SK-N-SH (cell line): ENCODE data around the gene SOX30. TPM values are rescaled to one million over a fixed set of nuclear protein-coding genes. Genes with fewer than 3 reads are reported as not detected.

Experiments
- CTCF ChIA-PET: fragments of 300-600, 350-600 bp; formaldehyde crosslinking; extraction: SDS; loops from one replicate; lab custom pipeline; 2021; lab: Yijun Ruan, JAX
- POLR2A ChIA-PET: fragments of 350-600 bp; sonication (Branson Sonifier 250); formaldehyde crosslinking; extraction: SDS; loops from one replicate; lab custom pipeline; 2020; ENCODE audit warnings: antibody characterized with exemption, inconsistent platforms; lab: Yijun Ruan, JAX
- DNase-seq: peaks from one replicate; pipeline ENCODE4 v3.0.0; 2012
- H2AFZ ChIP-seq: fragments of 200-600 bp; sonication (generic); 2 replicates; pipeline ENCODE4 v1.8.1; 2016; ENCODE audit warnings: antibody characterized with exemption, mild to moderate bottlenecking, low read depth
- H3F3A ChIP-seq: fragments of 200-600 bp; sonication (generic); replicated peaks from 2 replicates; pipeline ENCODE3; 2016; ENCODE audit warnings: antibody characterized with exemption, mild to moderate bottlenecking; ENCODE audit not compliant: insufficient read depth
- H3K27ac ChIP-seq, 2 experiments: fragments of 200-500 bp in 1 of 2; fragments of 200-600 bp in 1 of 2; sonication (Bioruptor generic) in 1 of 2; sonication (generic), shearing (Covaris generic) in 1 of 2; 2 replicates each; pipeline versions ENCODE4 v1.5.1 to v1.6.1; 2014 to 2016; ENCODE audit warnings: low read depth in 2 of 2, inconsistent platforms in 1 of 2, low read length in 1 of 2, mild to moderate bottlenecking in 1 of 2, mixed read lengths in 1 of 2
- H3K27me3 ChIP-seq: fragments of 200-600 bp; sonication (generic), shearing (Covaris generic); 2 replicates; pipeline ENCODE4 v1.6.1; 2016; ENCODE audit warnings: mixed run types; ENCODE audit not compliant: insufficient read depth
- H3K36me3 ChIP-seq, 2 experiments: fragments of 200-500 bp in 1 of 2; fragments of 200-600 bp in 1 of 2; sonication (Bioruptor generic) in 1 of 2; sonication (generic) in 1 of 2; replicated peaks in 1 of 2; 2 replicates each; pipeline versions ENCODE3 to v1.5.1; 2014 to 2016; ENCODE audit warnings: low read length in 1 of 2, mild to moderate bottlenecking in 1 of 2; ENCODE audit not compliant: insufficient read depth in 2 of 2, control insufficient read depth in 1 of 2
- H3K4me1 ChIP-seq, 2 experiments: fragments of 200-500 bp in 1 of 2; fragments of 200-600 bp in 1 of 2; sonication (Bioruptor generic) in 1 of 2; sonication (generic), shearing (Covaris generic) in 1 of 2; 2 replicates each; pipeline versions ENCODE4 v1.5.1 to v1.6.1; 2014 to 2016; ENCODE audit warnings: low read depth in 1 of 2, low read length in 1 of 2, mixed run types in 1 of 2; ENCODE audit not compliant: insufficient read depth in 2 of 2, control insufficient read depth in 1 of 2
- H3K4me2 ChIP-seq: fragments of 200-600 bp; sonication (generic), shearing (Covaris generic); 2 replicates; pipeline ENCODE4 v1.6.1; 2017; ENCODE audit warnings: mixed run types
- H3K4me3 ChIP-seq, 2 experiments: fragments of 200-500 bp in 1 of 2; fragments of 200-600 bp in 1 of 2; sonication (Bioruptor generic) in 1 of 2; sonication (generic), shearing (Covaris generic) in 1 of 2; 2 replicates each; pipeline versions ENCODE4 v1.5.1 to v1.8.1; 2014 to 2016; ENCODE audit warnings: low read depth in 2 of 2, inconsistent platforms in 1 of 2, low read length in 1 of 2, mild to moderate bottlenecking in 1 of 2, mixed read lengths in 1 of 2, moderate library complexity in 1 of 2
- H3K79me2 ChIP-seq: fragments of 200-600 bp; sonication (generic); 2 replicates; pipeline ENCODE4 v1.8.1; 2017; ENCODE audit warnings: mild to moderate bottlenecking; ENCODE audit not compliant: insufficient read depth
- H3K9ac ChIP-seq: fragments of 200-600 bp; sonication (generic); 2 replicates; pipeline ENCODE4 v1.6.1; 2017; ENCODE audit warnings: mixed run types
- H3K9me2 ChIP-seq: fragments of 200-600 bp; sonication (generic); 2 replicates; pipeline ENCODE4 v1.6.1; 2017; ENCODE audit warnings: mixed run types
- H3K9me3 ChIP-seq: fragments of 200-600 bp; sonication (generic); 2 replicates; pipeline ENCODE4 v1.6.1; 2017; ENCODE audit warnings: mixed run types, mild to moderate bottlenecking, moderate library complexity
- H4K20me1 ChIP-seq: fragments of 200-600 bp; sonication (generic); 2 replicates; pipeline ENCODE4 v1.6.1; 2017; ENCODE audit warnings: mild to moderate bottlenecking, mixed run types; ENCODE audit not compliant: insufficient read depth
- CHD2 ChIP-seq: fragments of 150-350 bp; IDR thresholded peaks from 2 replicates; pipeline ENCODE4 v1.6.1; 2018; ENCODE audit warnings: low read length; ENCODE audit not compliant: partially characterized antibody
- EP300 ChIP-seq, 2 experiments: IDR thresholded peaks; 2 replicates each; pipeline versions ENCODE4 v1.4.0 to v1.6.1; 2012; ENCODE audit warnings: borderline replicate concordance in 1 of 2, low read depth in 1 of 2, low read length in 1 of 2
- EZH2phosphoT487 ChIP-seq: fragments of 200-600 bp; sonication (generic); IDR thresholded peaks from 2 replicates; pipeline ENCODE4 v1.6.1; 2017; ENCODE audit warnings: low read depth, mixed run types, mild to moderate bottlenecking, antibody characterized with exemption, moderate library complexity, borderline replicate concordance
- FOSL2 ChIP-seq: IDR thresholded peaks from 2 replicates; pipeline ENCODE4 v1.4.0; 2012; ENCODE audit warnings: low read depth, mild to moderate bottlenecking, moderate library complexity, borderline replicate concordance
- FOXJ3 ChIP-seq: sonication (generic); formaldehyde crosslinking; IDR thresholded peaks from 2 replicates; pipeline ENCODE4 v1.5.1; 2020; ENCODE audit warnings: mild to moderate bottlenecking, missing genetic modification reagents
- JUND ChIP-seq: IDR thresholded peaks from 2 replicates; pipeline ENCODE4 v1.4.0; 2012
- MAX ChIP-seq: IDR thresholded peaks from 2 replicates; pipeline ENCODE4 v1.4.0; 2012; ENCODE audit warnings: low read depth
- MEF2A ChIP-seq: IDR thresholded peaks from 2 replicates; pipeline ENCODE4 v1.4.0; 2012; ENCODE audit warnings: low read depth, borderline replicate concordance
- MXI1 ChIP-seq: IDR thresholded peaks from 2 replicates; pipeline ENCODE4 v1.6.1; 2012; ENCODE audit warnings: mild to moderate bottlenecking, low read depth, low read length, improper control_type of control experiment
- NFIC ChIP-seq: IDR thresholded peaks from 2 replicates; pipeline ENCODE4 v1.4.0; 2012; ENCODE audit warnings: borderline replicate concordance
- PBX3 ChIP-seq: IDR thresholded peaks from 2 replicates; pipeline ENCODE4; 2012
- POLR2AphosphoS5 ChIP-seq: IDR thresholded peaks from 2 replicates; pipeline ENCODE4 v1.6.1; 2012; ENCODE audit warnings: low read depth, low read length
- RAD21 ChIP-seq: IDR thresholded peaks from 2 replicates; pipeline ENCODE4 v1.6.1; 2012; ENCODE audit warnings: mild to moderate bottlenecking, low read length
- RCOR1 ChIP-seq: fragments of 150-350 bp; IDR thresholded peaks from 2 replicates; pipeline ENCODE4 v1.6.1; 2017; ENCODE audit warnings: antibody characterized with exemption, low read length
- RFX5 ChIP-seq: IDR thresholded peaks from 2 replicates; pipeline ENCODE4 v1.6.1; 2012; ENCODE audit warnings: mild to moderate bottlenecking, improper control_type of control experiment, low read length
- SIN3A ChIP-seq: IDR thresholded peaks from 2 replicates; pipeline ENCODE4 v1.6.1; 2012; ENCODE audit warnings: low read depth, mild to moderate bottlenecking, low read length, moderate library complexity, borderline replicate concordance
- SMC3 ChIP-seq: IDR thresholded peaks from 2 replicates; pipeline ENCODE4 v1.6.1; 2012; ENCODE audit warnings: low read depth, low read length, improper control_type of control experiment
- TAF1 ChIP-seq: IDR thresholded peaks from 2 replicates; pipeline ENCODE4 v1.6.1; 2012; ENCODE audit warnings: low read depth, mild to moderate bottlenecking, low read length, moderate library complexity, borderline replicate concordance
- TEAD4 ChIP-seq: IDR thresholded peaks from 2 replicates; pipeline ENCODE4 v1.4.0; 2012; ENCODE audit warnings: mild to moderate bottlenecking, borderline replicate concordance; ENCODE audit not compliant: insufficient read depth
- USF1 ChIP-seq: IDR thresholded peaks from 2 replicates; pipeline ENCODE4 v1.4.0; 2012; ENCODE audit warnings: low read depth, borderline replicate concordance
- USF2 ChIP-seq: fragments of 150-350 bp; IDR thresholded peaks from 2 replicates; pipeline ENCODE4 v1.6.1; 2017; ENCODE audit warnings: antibody characterized with exemption, low read length, low read depth, borderline replicate concordance
- WGBS: methylation state at CpG from one replicate; pipeline ENCODE4 v1.1.6; 2017; ENCODE audit warnings: low lambda C conversion rate; 5-methylcytosine and 5-hydroxymethylcytosine counted together
- polyA plus RNA-seq, 3 experiments: library from polyadenylated mRNA; depleted of rRNA; stranded (reverse); fragments of >200 nt; gene quantifications; 2 replicates each; pipeline ENCODE4 v1.2.3, GENCODE V29; 2012
- TF ChIP-seq, protein P1 (sequence below): IDR thresholded peaks from 2 replicates; pipeline ENCODE4 v1.6.1; 2012; ENCODE audit warnings: mild to moderate bottlenecking, low read depth, low read length, moderate library complexity
- TF ChIP-seq, protein P2 (sequence below): IDR thresholded peaks from 2 replicates; pipeline ENCODE4 v1.4.0; 2012; ENCODE audit warnings: low read depth, borderline replicate concordance

The SOX30 gene
- polyA plus RNA-seq, 1 of the 3 experiments (the other 2 are of a cell fraction) = 0.13 TPM

DNA sequence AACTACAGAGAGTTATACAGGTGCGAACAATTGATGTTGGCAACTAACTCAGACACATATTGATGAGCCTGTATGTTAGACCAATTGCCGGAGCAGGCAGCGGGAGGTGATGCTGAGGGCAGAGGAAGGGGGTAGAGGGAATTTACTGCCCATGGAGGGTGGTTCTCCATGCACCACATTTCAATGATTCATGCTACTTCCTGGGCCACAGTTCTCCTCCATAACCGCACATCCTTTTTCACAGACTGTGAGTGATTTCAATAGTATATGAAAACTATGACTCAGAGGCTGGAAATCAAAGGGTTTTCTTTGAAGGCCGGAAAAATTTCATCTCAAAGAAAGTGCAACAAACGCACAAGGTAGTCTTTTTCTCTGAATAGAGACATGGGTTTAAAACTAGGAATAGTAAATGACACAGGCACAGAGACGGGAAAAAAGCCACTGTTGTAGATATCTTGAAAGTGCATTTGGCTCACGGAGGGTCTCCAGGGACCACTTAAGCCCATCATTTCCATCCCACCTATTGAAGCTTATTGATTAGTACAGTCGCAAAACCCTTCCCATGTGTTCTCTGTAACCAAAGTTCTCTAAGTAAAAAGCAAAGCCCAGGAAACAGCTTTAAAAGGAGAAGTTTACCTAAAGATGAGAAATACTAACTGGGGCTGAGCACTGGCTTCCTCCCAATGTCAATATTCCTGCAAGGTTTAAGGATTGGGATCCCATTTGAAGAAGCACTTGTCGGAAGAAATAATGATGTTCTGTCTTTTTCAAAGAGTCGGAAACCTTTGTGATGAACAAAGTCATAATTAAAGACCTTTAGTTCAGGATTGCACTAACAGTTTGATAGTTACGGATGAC is 48.7 kb downstream of the SOX30 start:
- H3F3A ChIP-seq = peaks cover 49% of the 10 kb centered on the region
- no peaks in the 10 kb centered on the region for H3K27me3 ChIP-seq
- no peaks in the 10 kb centered on the region for H3K79me2 ChIP-seq
- peak overlapping the region in 1 of 2 experiments; percentile 25; a peak in 1 of 4 replicates for H3K4me3 ChIP-seq
- no peaks in the 10 kb centered on the region for H3K36me3 ChIP-seq
- H3K4me1 ChIP-seq = peaks cover 0 to 37% of the 10 kb centered on the region in 2 experiments; a peak in 2 of 4 replicates
- H4K20me1 ChIP-seq = no peaks in the 10 kb centered on the region
- H3K27ac ChIP-seq = peak overlapping the region; percentile 8 to 98; a peak in 2 of 4 replicates
- no peaks in the 10 kb centered on the region for H3K9me3 ChIP-seq
- peak overlapping the region; percentile 66 for H2AFZ ChIP-seq
- ChIA-PET POLR2A (no interaction called here), CTCF (no interaction called here)
- peak overlapping the region; percentile 76 for H3K4me2 ChIP-seq
- no peak for DNase-seq
- peak overlapping the region; percentile 71 for H3K9ac ChIP-seq
- 45% methylated on average over 12 of the region's 12 CpGs for WGBS
- no peaks in the 10 kb centered on the region for H3K9me2 ChIP-seq
- TF ChIP-seq FOSL2 = peak; percentile 98
- TF ChIP-seq, protein P1, sequence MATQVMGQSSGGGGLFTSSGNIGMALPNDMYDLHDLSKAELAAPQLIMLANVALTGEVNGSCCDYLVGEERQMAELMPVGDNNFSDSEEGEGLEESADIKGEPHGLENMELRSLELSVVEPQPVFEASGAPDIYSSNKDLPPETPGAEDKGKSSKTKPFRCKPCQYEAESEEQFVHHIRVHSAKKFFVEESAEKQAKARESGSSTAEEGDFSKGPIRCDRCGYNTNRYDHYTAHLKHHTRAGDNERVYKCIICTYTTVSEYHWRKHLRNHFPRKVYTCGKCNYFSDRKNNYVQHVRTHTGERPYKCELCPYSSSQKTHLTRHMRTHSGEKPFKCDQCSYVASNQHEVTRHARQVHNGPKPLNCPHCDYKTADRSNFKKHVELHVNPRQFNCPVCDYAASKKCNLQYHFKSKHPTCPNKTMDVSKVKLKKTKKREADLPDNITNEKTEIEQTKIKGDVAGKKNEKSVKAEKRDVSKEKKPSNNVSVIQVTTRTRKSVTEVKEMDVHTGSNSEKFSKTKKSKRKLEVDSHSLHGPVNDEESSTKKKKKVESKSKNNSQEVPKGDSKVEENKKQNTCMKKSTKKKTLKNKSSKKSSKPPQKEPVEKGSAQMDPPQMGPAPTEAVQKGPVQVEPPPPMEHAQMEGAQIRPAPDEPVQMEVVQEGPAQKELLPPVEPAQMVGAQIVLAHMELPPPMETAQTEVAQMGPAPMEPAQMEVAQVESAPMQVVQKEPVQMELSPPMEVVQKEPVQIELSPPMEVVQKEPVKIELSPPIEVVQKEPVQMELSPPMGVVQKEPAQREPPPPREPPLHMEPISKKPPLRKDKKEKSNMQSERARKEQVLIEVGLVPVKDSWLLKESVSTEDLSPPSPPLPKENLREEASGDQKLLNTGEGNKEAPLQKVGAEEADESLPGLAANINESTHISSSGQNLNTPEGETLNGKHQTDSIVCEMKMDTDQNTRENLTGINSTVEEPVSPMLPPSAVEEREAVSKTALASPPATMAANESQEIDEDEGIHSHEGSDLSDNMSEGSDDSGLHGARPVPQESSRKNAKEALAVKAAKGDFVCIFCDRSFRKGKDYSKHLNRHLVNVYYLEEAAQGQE = peak; percentile 42; the same call in 1 of the 2 replicates
- peak; percentile 79; the same call in 1 of the 2 replicates for TF ChIP-seq POLR2AphosphoS5
- TF ChIP-seq TEAD4 = peak; percentile 80
- TF ChIP-seq RAD21 = no peak
- peak; percentile 94 for TF ChIP-seq PBX3
- TF ChIP-seq MXI1 = no peak
- TF ChIP-seq USF2 = no peak
- TF ChIP-seq SMC3 = no peak
- TF ChIP-seq RCOR1 = no peak
- TF ChIP-seq EP300 (IDR thresholded peaks at IDR 0.05; ENCODE audit: borderline replicate concordance in 1 of 2, low read depth in 1 of 2, low read length in 1 of 2) = peak; percentile 52 to 93
- no peak for TF ChIP-seq TAF1
- no peak for TF ChIP-seq USF1
- no peak for TF ChIP-seq FOXJ3
- TF ChIP-seq SIN3A = 0 out of 2 replicates have a peak, but pooled peaks have one; percentile 48
- peak; percentile 96 for TF ChIP-seq JUND
- peak; percentile 72; the same call in 1 of the 2 replicates for TF ChIP-seq MAX
- TF ChIP-seq, protein P2, sequence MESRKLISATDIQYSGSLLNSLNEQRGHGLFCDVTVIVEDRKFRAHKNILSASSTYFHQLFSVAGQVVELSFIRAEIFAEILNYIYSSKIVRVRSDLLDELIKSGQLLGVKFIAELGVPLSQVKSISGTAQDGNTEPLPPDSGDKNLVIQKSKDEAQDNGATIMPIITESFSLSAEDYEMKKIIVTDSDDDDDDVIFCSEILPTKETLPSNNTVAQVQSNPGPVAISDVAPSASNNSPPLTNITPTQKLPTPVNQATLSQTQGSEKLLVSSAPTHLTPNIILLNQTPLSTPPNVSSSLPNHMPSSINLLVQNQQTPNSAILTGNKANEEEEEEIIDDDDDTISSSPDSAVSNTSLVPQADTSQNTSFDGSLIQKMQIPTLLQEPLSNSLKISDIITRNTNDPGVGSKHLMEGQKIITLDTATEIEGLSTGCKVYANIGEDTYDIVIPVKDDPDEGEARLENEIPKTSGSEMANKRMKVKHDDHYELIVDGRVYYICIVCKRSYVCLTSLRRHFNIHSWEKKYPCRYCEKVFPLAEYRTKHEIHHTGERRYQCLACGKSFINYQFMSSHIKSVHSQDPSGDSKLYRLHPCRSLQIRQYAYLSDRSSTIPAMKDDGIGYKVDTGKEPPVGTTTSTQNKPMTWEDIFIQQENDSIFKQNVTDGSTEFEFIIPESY = peak; percentile 52; the same call in 1 of the 2 replicates
- TF ChIP-seq RFX5 = no peak
- TF ChIP-seq CHD2 = no peak
- no peak for TF ChIP-seq EZH2phosphoT487
- peak; percentile 83 for TF ChIP-seq NFIC
- 0 out of 2 replicates have a peak, but pooled peaks have one; percentile 39 for TF ChIP-seq MEF2A
